Smooth muscle cell (in vitro differentiated cells): ENCODE measurements around the gene STIM1. TPM values are rescaled to one million over a fixed set of nuclear protein-coding genes. Genes with fewer than 3 reads are reported as not detected.
"Not testable (repeated sequence)": the region's sequence is repeated elsewhere in the genome, so short reads cannot be mapped to it uniquely, and the experiment has no call there.

Experiments used
- DNase-seq: peaks from one replicate; lab custom pipeline; 2025; ENCODE audit not compliant: unreplicated experiment; lab: John Stamatoyannopoulos, UW
- H2AFZ ChIP-seq: fragments of 200-600 bp; sonication (generic); 2 replicates; pipeline ENCODE4 v1.6.0; 2016; ENCODE audit warnings: antibody characterized with exemption, low read depth, mild to moderate bottlenecking
- H3F3A ChIP-seq: fragments of 200-600 bp; sonication (generic); 2 replicates; pipeline ENCODE4 v1.6.0; 2017; ENCODE audit warnings: antibody characterized with exemption, low read depth
- H3K27ac ChIP-seq: fragments of 200-600 bp; sonication (generic); 2 replicates; pipeline ENCODE4 v1.5.1; 2016; ENCODE audit warnings: low read depth, mild to moderate bottlenecking
- H3K27me3 ChIP-seq: fragments of 200-600 bp; sonication (generic); 2 replicates; pipeline ENCODE4 v1.6.1; 2016; ENCODE audit warnings: low read depth, mild to moderate bottlenecking
- H3K36me3 ChIP-seq: fragments of 200-600 bp; sonication (generic); 2 replicates; pipeline ENCODE4 v1.5.1; 2016; ENCODE audit warnings: low read depth
- H3K4me1 ChIP-seq: fragments of 200-600 bp; sonication (generic); 2 replicates; pipeline ENCODE4 v1.5.1; 2016; ENCODE audit warnings: low read depth
- H3K4me2 ChIP-seq: fragments of 200-600 bp; sonication (generic); 2 replicates; pipeline ENCODE4 v1.6.0; 2016; ENCODE audit warnings: mild to moderate bottlenecking
- H3K4me3 ChIP-seq: fragments of 200-600 bp; sonication (generic); 2 replicates; pipeline ENCODE4 v1.5.1; 2016; ENCODE audit warnings: mild to moderate bottlenecking
- H3K79me2 ChIP-seq: fragments of 200-600 bp; sonication (generic); 2 replicates; pipeline ENCODE4 v1.6.0; 2016; ENCODE audit warnings: low read depth, mild to moderate bottlenecking
- H3K9ac ChIP-seq: fragments of 200-600 bp; sonication (generic); 2 replicates; pipeline ENCODE4 v1.6.0; 2016; ENCODE audit warnings: low read depth
- H3K9me3 ChIP-seq: fragments of 200-600 bp; sonication (generic); replicated peaks from 2 replicates; pipeline ENCODE4 v1.5.1; 2016; ENCODE audit warnings: low read depth
- H4K20me1 ChIP-seq: fragments of 200-600 bp; sonication (generic); 2 replicates; pipeline ENCODE4 v1.6.0; 2016; ENCODE audit warnings: low read depth
- CTCF ChIP-seq: fragments of 200-600 bp; sonication (generic); IDR thresholded peaks from 2 replicates; pipeline ENCODE4 v1.5.1; 2017; ENCODE audit warnings: borderline replicate concordance, mild to moderate bottlenecking, antibody characterized with exemption; ENCODE audit not compliant: insufficient read depth, poor library complexity, severe bottlenecking
- WGBS: methylation state at CpG from one replicate; pipeline ENCODE4 v1.1.7; 2016; ENCODE audit warnings: low lambda C conversion rate; 5-methylcytosine and 5-hydroxymethylcytosine counted together
- polyA plus RNA-seq: library from polyadenylated mRNA; unstranded; fragments of >200 nt; fragmentation: Nextera tagmentation; extraction: Ambion mirVana; gene quantifications from 2 replicates; pipeline ENCODE4 v1.2.1, GENCODE V29; 2016
- total RNA-seq: library from RNA; depleted of rRNA; stranded (reverse); fragments of >200 nt; gene quantifications from 2 replicates; pipeline ENCODE4 v1.2.3, GENCODE V29; 2014

STIM1 gene
- total and polyA plus RNA-seq, 2 experiments from 2014 or later: 15.3 to 31.5 TPM

DNA sequence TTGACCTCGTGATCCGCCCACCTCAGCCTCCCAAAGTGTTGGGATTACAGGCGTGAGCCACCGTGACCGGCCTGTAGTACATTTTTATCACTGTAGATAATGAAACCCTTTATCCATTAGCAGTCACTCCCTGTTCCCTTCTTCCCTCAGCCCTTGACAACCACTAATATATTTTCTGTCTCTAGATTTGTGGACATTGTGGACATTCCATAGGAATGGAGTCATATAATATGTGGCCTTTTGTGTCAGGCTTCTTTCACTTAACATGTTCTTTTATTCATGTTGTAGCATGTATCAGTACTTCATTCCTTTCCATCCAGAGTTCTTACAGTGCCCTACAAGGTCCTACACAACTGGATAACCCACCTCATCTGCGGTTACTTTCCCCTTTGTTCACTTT lies 269.7 kb downstream of the STIM1 start:
- H3K27me3 ChIP-seq: no peaks in the 10 kb centered on the region
- DNase-seq: no peak
- no peaks in the 10 kb centered on the region for H3K9me3 ChIP-seq
- H3K79me2 ChIP-seq: no peaks in the 10 kb centered on the region
- H3F3A ChIP-seq: no peaks in the 10 kb centered on the region
- H2AFZ ChIP-seq: no peak overlapping the region
- no peaks in the 10 kb centered on the region for H4K20me1 ChIP-seq
- no peak overlapping the region for H3K4me3 ChIP-seq
- H3K9ac ChIP-seq: no peak overlapping the region
- peak overlapping the region; percentile 61 for H3K27ac ChIP-seq
- WGBS: 77% methylated on average over 6 of the region's 6 CpGs
- TF ChIP-seq CTCF: no peak
- H3K4me2 ChIP-seq: no peak overlapping the region
- H3K4me1 ChIP-seq: no peaks in the 10 kb centered on the region
- H3K36me3 ChIP-seq: peaks cover 33% of the 10 kb centered on the region

GRCh38 chr11:4127357-4127756 lies 271.9 kb downstream of the STIM1 start:
- Histone ChIP-seq H3K79me2 (no peaks in the 10 kb centered on the region), H3K9me3 (no peaks in the 10 kb centered on the region), H3K27ac (no peak overlapping the region), H3K4me2 (no peak overlapping the region), H4K20me1 (no peaks in the 10 kb centered on the region), H3K27me3 (no peaks in the 10 kb centered on the region), H2AFZ (no peak overlapping the region), H3K9ac (no peak overlapping the region), H3F3A (no peaks in the 10 kb centered on the region), H3K36me3 (peaks cover 24% of the 10 kb centered on the region), H3K4me3 (no peak overlapping the region), H3K4me1 (no peaks in the 10 kb centered on the region)
- TF ChIP-seq CTCF: no peak
- WGBS: 93% methylated on average over 1 of the region's 1 CpG
- DNase-seq: no peak

- H3K27ac ChIP-seq, H3K79me2 ChIP-seq, H3F3A ChIP-seq, H3K36me3 ChIP-seq, H4K20me1 ChIP-seq, H3K4me2 ChIP-seq, H3K27me3 ChIP-seq, H3K4me1 ChIP-seq, DNase-seq, H3K9me3 ChIP-seq, H2AFZ ChIP-seq, H3K4me3 ChIP-seq, H3K9ac ChIP-seq: not testable (repeated sequence)
- WGBS: 90% methylated on average over 4 of the region's 4 CpGs
These were observed 274.8 kb downstream of the STIM1 start for GRCh38 chr11:4130219-4130618.

GRCh38 chr11:4134806-4135205 lies 279.3 kb downstream of the STIM1 start:
- no peaks in the 10 kb centered on the region for H4K20me1 ChIP-seq
- peaks cover 16% of the 10 kb centered on the region for H3K36me3 ChIP-seq
- H3K4me3 ChIP-seq: no peak overlapping the region
- DNase-seq: no peak
- H3K27me3 ChIP-seq: no peaks in the 10 kb centered on the region
- H3F3A ChIP-seq: no peaks in the 10 kb centered on the region
- no peaks in the 10 kb centered on the region for H3K79me2 ChIP-seq
- no peaks in the 10 kb centered on the region for H3K4me1 ChIP-seq
- no peak overlapping the region for H3K9ac ChIP-seq
- H2AFZ ChIP-seq: no peak overlapping the region
- no peak overlapping the region for H3K27ac ChIP-seq
- TF ChIP-seq CTCF: no peak
- H3K9me3 ChIP-seq: no peaks in the 10 kb centered on the region
- H3K4me2 ChIP-seq: no peak overlapping the region
